ENCODE measurements around the gene EIF3C.
"Not testable (repeated sequence)": the region's sequence is repeated elsewhere in the genome, so short reads cannot be mapped to it uniquely, and the experiment has no call there.

DNA sequence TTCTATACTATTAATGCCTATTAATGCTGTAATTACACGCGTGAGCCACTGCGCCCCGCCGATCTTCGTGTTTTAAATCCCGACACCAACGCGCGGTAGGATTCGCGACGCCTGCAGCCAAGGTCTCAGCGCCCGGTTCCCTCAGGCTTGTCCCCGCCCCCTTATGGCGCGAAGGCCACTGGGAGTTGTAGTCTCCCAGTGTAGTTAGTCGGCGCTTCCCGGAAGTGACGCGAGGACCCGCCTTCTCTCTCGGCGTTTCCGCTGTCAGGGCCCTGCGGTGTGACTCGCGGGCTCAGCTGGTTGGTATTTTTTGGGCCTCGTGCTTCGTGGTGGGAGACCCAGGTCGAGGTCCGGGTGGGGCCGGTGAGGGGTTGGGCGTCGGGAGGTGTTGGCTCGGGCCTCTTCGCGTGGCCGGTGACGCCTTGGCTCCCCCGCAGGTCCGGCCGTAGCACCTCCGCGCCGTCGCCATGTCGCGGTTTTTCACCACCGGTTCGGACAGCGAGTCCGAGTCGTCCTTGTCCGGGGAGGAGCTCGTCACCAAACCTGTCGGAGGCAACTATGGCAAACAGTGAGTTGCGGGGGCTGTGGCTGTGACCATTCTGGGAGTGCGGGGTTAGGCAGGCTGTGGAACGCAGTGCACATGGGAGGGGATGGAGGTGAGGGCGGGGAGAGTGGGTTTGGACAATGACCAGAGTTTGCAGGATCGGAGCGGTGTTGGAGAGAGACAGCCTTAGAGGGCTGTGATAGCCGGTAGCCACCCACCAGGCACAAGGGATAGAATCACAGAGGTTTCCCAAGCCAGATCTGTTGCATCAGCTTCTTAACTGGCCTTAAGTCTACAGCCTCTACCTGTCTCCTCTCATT is at the start of gene EIF3C:
- TF ChIP-seq CTCF, KLF16, ZBTB10, ZBTB21, ZNF704 (tag by site-specific recombination; IDR thresholded peaks at IDR 0.05): not testable (repeated sequence)
